Suppressor macrophage treated with lipopolysaccharide for 1 hour (primary cell): ENCODE results near the gene ABHD8.
A peak's percentile ranks its signal among the peaks of the same experiment; 100 is the strongest.
"Not testable (repeated sequence)": the region's sequence is repeated elsewhere in the genome, so short reads cannot be mapped to it uniquely, and the experiment has no call there.

Experiments
- DNase-seq, 3 donors: peaks; one replicate each; pipeline ENCODE4 v3.0.0-alpha.2; 2020 to 2022

The ABHD8 gene

GRCh38 chr19:17295551-17295950 lies 7.7 kb downstream of the ABHD8 start:
- peak in 1 of 3 donors; percentile 16 for DNase-seq

- DNase-seq: peak; percentile 50 to 75 (median 53)
These were observed 9.0 kb downstream of the ABHD8 start for GRCh38 chr19:17294051-17294891.

- no peak for DNase-seq
These were observed 9.6 kb downstream of the ABHD8 start for GRCh38 chr19:17293605-17294004.

GRCh38 chr19:17292301-17293074 lies 10.7 kb downstream of the ABHD8 start:
- DNase-seq: peak; percentile 84 to 92 (median 88)

GRCh38 chr19:17289489-17289888 lies 13.7 kb downstream of the ABHD8 start:
- DNase-seq: peak; percentile 80 to 90 (median 82)

- DNase-seq: no peak
These were observed 16.5 kb downstream of the ABHD8 start for GRCh38 chr19:17286752-17287151.

GRCh38 chr19:17286263-17286662 lies 17.0 kb downstream of the ABHD8 start:
- DNase-seq: no peak

- no peak for DNase-seq
These were observed 17.6 kb downstream of the ABHD8 start for GRCh38 chr19:17285415-17286135.

GRCh38 chr19:17283504-17283996 lies 19.7 kb downstream of the ABHD8 start:
- DNase-seq: no peak

GRCh38 chr19:17282488-17283125 lies 20.6 kb downstream of the ABHD8 start:
- peak; percentile 83 to 94 (median 84) for DNase-seq

- DNase-seq: peak; percentile 91 to 93 (median 92)
These were observed 21.6 kb downstream of the ABHD8 start, which contains the start of gene ANKLE1 for GRCh38 chr19:17281391-17282304. TSS of gene ANKLE1 (plus strand) at chr19:17281901. CDS start at chr19:17281921, 20 bp downstream.

- DNase-seq: no peak
These were observed 23.8 kb downstream of the ABHD8 start for GRCh38 chr19:17279436-17279835.

GRCh38 chr19:17275441-17276175 lies 27.6 kb downstream of the ABHD8 start:
- DNase-seq: no peak

- DNase-seq: not testable (repeated sequence)
These were observed 28.3 kb downstream of the ABHD8 start for GRCh38 chr19:17274892-17275291.

- no peak for DNase-seq
These were observed 34.5 kb downstream of the ABHD8 start for GRCh38 chr19:17268754-17269153.

- DNase-seq: peak; percentile 97 to 99 (median 97)
These were observed 36.0 kb downstream of the ABHD8 start, which contains the start of gene BABAM1 for GRCh38 chr19:17266975-17267788. TSS of gene BABAM1 (plus strand) at chr19:17267443. CDS start at chr19:17268807, 1,364 bp downstream.

GRCh38 chr19:17266589-17266974 lies 36.6 kb downstream of the ABHD8 start:
- peak in 1 of 3 donors; percentile 23 for DNase-seq

- DNase-seq: no peak
These were observed 37.2 kb downstream of the ABHD8 start for GRCh38 chr19:17266026-17266425.

GRCh38 chr19:17264641-17264979 lies 38.6 kb downstream of the ABHD8 start, which contains the start of gene USHBP1:
TSS of gene USHBP1 (minus strand) at chr19:17264745. CDS start at chr19:17264299, 446 bp downstream.
- DNase-seq: peak in 1 of 3 donors; percentile 25
